Body of pancreas (tissue), 4 donors: ENCODE results near the gene TXLNA.

Experiments used
- CTCF ChIP-seq, 7 experiments: fragments of 450-650 bp in 4 of 7; fragments of 200-600 bp in 3 of 7; sonication (generic) in 3 of 7; IDR thresholded peaks; one replicate each; pipeline ENCODE4 v1.5.1; 2016 to 2019; ENCODE audit warnings: antibody characterized with exemption in 7 of 7
- POLR2A ChIP-seq, 3 donors: fragments of 450-650 bp; IDR thresholded peaks; one replicate each; pipeline ENCODE4 v1.6.1; 2016; ENCODE audit warnings: antibody characterized with exemption in 3 of 3, mild to moderate bottlenecking in 2 of 3

GRCh38 chr1:32179193-32179442 lies 357 bp upstream of the TXLNA start:
- TF ChIP-seq CTCF (IDR thresholded peaks at IDR 0.05) (no peak), POLR2A (IDR thresholded peaks at IDR 0.05) (no peak)
